GM12878 (cell line): ENCODE data around the gene GPSM3. TPM values are rescaled to one million over a fixed set of nuclear protein-coding genes. Genes with fewer than 3 reads are reported as not detected.
"Not testable (repeated sequence)": the region's sequence is repeated elsewhere in the genome, so short reads cannot be mapped to it uniquely, and the experiment has no call there.

Experiments
- ATAC-seq: fragments of 200-7000 bp; cut with Tn5 transposase; 3 replicates; pipeline ENCODE4 v1.9.1; 2020; ENCODE audit warnings: mild to moderate bottlenecking, moderate library complexity
- BruUV-seq: library from RNA; stranded (reverse); fragments of 400-500 nt; replicated peaks from 2 replicates; lab custom pipeline; 2021; lab: Mats Ljungman, UMichigan
- CTCF ChIA-PET: fragments of 300-600 bp; sonication (Branson Sonifier 250); formaldehyde crosslinking; extraction: SDS; loops from one replicate; lab custom pipeline; 2021; ENCODE audit warnings: inconsistent platforms; lab: Yijun Ruan, JAX
- POLR2A ChIA-PET: fragments of 350-600 bp; formaldehyde crosslinking; extraction: SDS; loops from one replicate; lab custom pipeline; 2021; ENCODE audit warnings: inconsistent platforms; lab: Charles Lee
- RAD21 ChIA-PET: fragments of 300-600 bp; sonication (Branson Sonifier 250); formaldehyde crosslinking; loops from one replicate; lab custom pipeline; 2023; ENCODE audit warnings: antibody characterized with exemption; ENCODE audit not compliant: unreplicated experiment; lab: Charles Lee
- SMC1A ChIA-PET: fragments of 300-600 bp; sonication (Branson Sonifier 250); formaldehyde crosslinking; loops from one replicate; lab custom pipeline; 2023; ENCODE audit not compliant: unreplicated experiment, uncharacterized antibody; lab: Charles Lee
- DNase-seq: peaks from one replicate; pipeline ENCODE4 v3.0.0-alpha.2; 2011; ENCODE audit warnings: low read depth, low spot score
- FAIRE-seq: peaks from 3 replicates; lab custom pipeline; 2011; peaks lifted over from hg19 to GRCh38; lab: Jason Lieb, UNC
- H2AFZ ChIP-seq: 2 replicates; pipeline ENCODE4 v1.6.0; 2011; ENCODE audit warnings: low read depth, low read length, control low read depth; ENCODE audit not compliant: control insufficient read depth
- H3K27ac ChIP-seq: 2 replicates; pipeline ENCODE4 v1.5.1; 2011; ENCODE audit warnings: control low read depth; ENCODE audit not compliant: control insufficient read depth, insufficient read depth
- H3K27me3 ChIP-seq, 2 experiments: replicated peaks in 1 of 2; 2 replicates each; pipeline versions ENCODE4 v1.6.0 to v1.6.1; 2011; ENCODE audit warnings: low read length in 1 of 2; ENCODE audit not compliant: control insufficient read depth in 2 of 2, insufficient read depth in 2 of 2
- H3K36me3 ChIP-seq, 2 experiments: 2 replicates each; pipeline ENCODE4 v1.5.1; 2011; ENCODE audit warnings: low read length in 1 of 2; ENCODE audit not compliant: control insufficient read depth in 2 of 2, insufficient read depth in 2 of 2
- H3K4me1 ChIP-seq: 2 replicates; pipeline ENCODE4 v1.6.1; 2011; ENCODE audit warnings: mild to moderate bottlenecking, low read length, moderate library complexity, mixed read lengths; ENCODE audit not compliant: control insufficient read depth, insufficient read depth
- H3K4me2 ChIP-seq: 2 replicates; pipeline ENCODE4 v1.6.0; 2011; ENCODE audit warnings: control low read depth; ENCODE audit not compliant: control insufficient read depth, insufficient read depth
- H3K4me3 ChIP-seq: fragments of 200-600 bp; sonication (generic); 2 replicates; pipeline ENCODE4 v1.5.1; 2016
- H3K79me2 ChIP-seq: 2 replicates; pipeline ENCODE4 v1.6.0; 2011; ENCODE audit warnings: low read length; ENCODE audit not compliant: control insufficient read depth, insufficient read depth
- H3K9ac ChIP-seq: 2 replicates; pipeline ENCODE4 v1.8.0; 2011; ENCODE audit warnings: low read length, control low read depth, mixed read lengths; ENCODE audit not compliant: control insufficient read depth, insufficient read depth
- H3K9me3 ChIP-seq: replicated peaks from 3 replicates; pipeline ENCODE4 v1.5.1; 2011; ENCODE audit warnings: mild to moderate bottlenecking, low read length; ENCODE audit not compliant: control insufficient read depth, insufficient read depth
- H4K20me1 ChIP-seq: 2 replicates; pipeline ENCODE4 v1.6.0; 2011; ENCODE audit not compliant: control insufficient read depth, insufficient read depth
- BCL3 ChIP-seq: IDR thresholded peaks from 2 replicates; pipeline ENCODE4 v1.6.1; 2011; ENCODE audit warnings: borderline replicate concordance, low read depth, mild to moderate bottlenecking, moderate library complexity, low read length; ENCODE audit not compliant: insufficient read depth, poor library complexity, severe bottlenecking
- POLR2AphosphoS5 ChIP-seq: IDR thresholded peaks from 2 replicates; pipeline ENCODE4 v1.6.1; 2011; ENCODE audit warnings: mild to moderate bottlenecking, low read length, inconsistent platforms
- WGBS: methylation state at CpG from one replicate; pipeline ENCODE4 v1.1.6; 2016; ENCODE audit warnings: low lambda C conversion rate; ENCODE audit not compliant: insufficient replicate concordance, insufficient coverage; ENCODE audit errors: missing lambda C conversion rate; 5-methylcytosine and 5-hydroxymethylcytosine counted together
- in situ Hi-C: fragments of 300-500 bp; cut with MboI; formaldehyde crosslinking; loops from 9 replicates; pipeline ENCODE4 v1.14.3; 2018; ENCODE audit warnings: mixed read lengths
- intact Hi-C: fragments of 100-400 bp; cut with micrococcal nuclease; formaldehyde crosslinking; loops from one replicate; pipeline ENCODE4 v1.14.2; 2022; ENCODE audit not compliant: unreplicated experiment
- polyA plus RNA-seq, 11 experiments: library from polyadenylated mRNA; depleted of rRNA in 4 of 11; unstranded in 6 of 11; stranded (reverse) in 5 of 11; fragments of >200 nt; fragmentation: Nextera tagmentation in 4 of 11; fragmentation: Illumina TruSeq in 1 of 11; extraction: Ambion mirVana in 4 of 11; extraction: Trizol in 1 of 11; gene quantifications; 1 replicate in 1 of 11; 2 replicates in 10 of 11; pipeline versions ENCODE4 v1.2.1 to v1.2.3, GENCODE V29; 2011 to 2016; ENCODE audit warnings: inconsistent platforms in 2 of 11, missing spikeins in 2 of 11, low read depth in 1 of 11
- total RNA-seq, 4 experiments: library from RNA; depleted of rRNA in 3 of 4; stranded (reverse); fragments of >200 nt in 3 of 4; fragmentation: Illumina TruSeq in 1 of 4; extraction: Trizol in 1 of 4; gene quantifications; 2 replicates each; pipeline versions ENCODE4 v1.2.1 to v1.2.3, GENCODE V29; 2013 to 2021

GPSM3 gene
- total and polyA plus RNA-seq, 10 of the 15 experiments (the other 5 are each of a cell fraction or from before 2014, with no cell fraction given), result 22.0 to 137 (median 113) TPM

- TF ChIP-seq BCL3 (no peak), POLR2AphosphoS5 (0 out of 2 replicates have a peak, but pooled peaks have one; percentile 21)
- TF ChIP-seq, all 136 proteins: peak for 4
Observed at GRCh38 chr6:32187009-32187709, 5.3 kb downstream of the GPSM3 start (continued).

DNA sequence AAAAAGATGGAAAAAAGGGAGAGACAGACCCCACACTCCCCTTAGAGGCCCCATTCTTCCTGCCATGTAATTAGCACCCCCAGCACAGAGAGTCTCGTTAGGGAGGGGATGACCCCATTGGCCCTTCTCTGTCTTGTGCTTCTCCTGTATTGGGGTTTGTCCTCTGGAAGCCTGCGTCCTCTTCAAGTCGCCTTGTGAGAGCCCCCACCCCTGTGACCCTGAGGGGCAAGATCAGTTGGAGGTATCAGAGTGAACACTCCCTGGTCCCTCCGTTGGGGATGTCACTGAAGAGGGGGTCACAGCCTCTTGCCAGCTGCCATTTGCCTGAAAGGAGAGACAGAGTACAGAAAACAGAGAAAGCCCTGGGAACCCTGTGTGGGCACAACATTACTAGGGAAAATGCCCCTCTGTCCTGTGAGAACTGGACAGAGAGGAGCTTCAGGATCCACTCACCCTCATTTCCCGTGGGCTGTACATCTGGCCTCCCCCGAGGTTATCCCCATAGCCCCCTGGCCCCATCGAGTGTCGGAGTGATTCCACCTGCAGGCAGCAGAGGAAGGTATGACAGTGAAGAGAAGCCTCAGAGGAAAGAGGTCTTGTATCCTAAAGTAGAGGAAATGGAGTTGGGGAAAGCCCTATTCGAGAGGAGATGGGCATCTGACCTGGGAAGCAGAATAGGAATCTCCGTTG, 6.1 kb downstream of the GPSM3 start:
- Histone ChIP-seq H3K4me2 (peak overlapping the region; percentile 30; the same call in 1 of the 2 replicates), H3K27ac (peak overlapping the region; percentile 42), H3K4me1 (peaks cover 23% of the 10 kb centered on the region), H3K79me2 (peaks cover 38% of the 10 kb centered on the region)
- RAD21 ChIA-PET, in situ Hi-C loops, SMC1A ChIA-PET, ATAC-seq, DNase-seq, H4K20me1 ChIP-seq, H3K9ac ChIP-seq, H3K9me3 ChIP-seq, H3K4me3 ChIP-seq, H3K27me3 ChIP-seq, H2AFZ ChIP-seq, H3K36me3 ChIP-seq, BruUV-seq, intact Hi-C loops: not testable (repeated sequence)
- ChIA-PET POLR2A (interaction anchor here (0.7 to 7.0 kb wide), 2 partner anchors 8 to 227 kb away, joined by 3 to 123 read pairs; partner anchors contain the start of genes AGPAT1, NELFE, RNF5 and SKIC2), CTCF (interaction anchor here (0.7 to 1.1 kb wide), 2 partner anchors 10 to 948 kb away, joined by 3 read pairs; partner anchors contain the start of gene AGPAT1)
- peak; percentile 74 for FAIRE-seq
- 46% methylated on average over 10 of the region's 10 CpGs for WGBS
